K562 (cell line): ENCODE results near the gene STARD13. TPM values are rescaled to one million over a fixed set of nuclear protein-coding genes. Genes with fewer than 3 reads are reported as not detected.

Experiments
- ATAC-seq: fragments of 200-7000 bp; cut with Tn5 transposase; 3 replicates; pipeline ENCODE4 v1.9.1; 2020; ENCODE audit warnings: moderate library complexity
- BruUV-seq: library from RNA; stranded (reverse); fragments of 400-500 nt; replicated peaks from 2 replicates; lab custom pipeline; 2021; lab: Mats Ljungman, UMichigan
- CTCF ChIA-PET: fragments of 300-600 bp; formaldehyde crosslinking; extraction: SDS; loops from one replicate; lab custom pipeline; 2021; ENCODE audit warnings: low intra/inter-chr PET ratio; lab: Yijun Ruan, JAX
- POLR2A ChIA-PET: fragments of 300-600, 350-650 bp; sonication (Branson Sonifier 250); formaldehyde crosslinking; extraction: SDS; loops from one replicate; lab custom pipeline; 2021; ENCODE audit warnings: antibody characterized with exemption, inconsistent platforms; lab: Yijun Ruan, JAX
- DNase-seq, 4 experiments: peaks; one replicate each; pipeline versions ENCODE4 v3.0.0 to v3.0.0-alpha.2; 2011 to 2018; ENCODE audit warnings: low spot score in 3 of 4, mixed read lengths in 3 of 4; ENCODE audit errors: extremely low read depth in 1 of 4
- FAIRE-seq: peaks from 2 replicates; lab custom pipeline; 2011; peaks lifted over from hg19 to GRCh38; lab: Jason Lieb, UNC
- H2AFZ ChIP-seq: 2 replicates; pipeline ENCODE4 v1.6.0; 2011; ENCODE audit warnings: low read depth, low read length, control low read depth, inconsistent platforms
- H3K27ac ChIP-seq: fragments of 200-600 bp; 3 replicates; pipeline ENCODE4 v1.8.0; 2011; ENCODE audit warnings: low read depth, mild to moderate bottlenecking, control low read depth, inconsistent platforms, low read length, moderate library complexity, mixed read lengths; ENCODE audit errors: extremely low read depth
- H3K27me3 ChIP-seq, 2 experiments: fragments of 300-600 bp in 1 of 2; 2 replicates in 1 of 2; 3 replicates in 1 of 2; pipeline versions ENCODE4 v1.6.0 to v1.8.0; 2011; ENCODE audit warnings: inconsistent platforms in 2 of 2, low read length in 2 of 2, mild to moderate bottlenecking in 1 of 2, mixed read lengths in 1 of 2, moderate library complexity in 1 of 2; ENCODE audit not compliant: control insufficient read depth in 2 of 2, insufficient read depth in 2 of 2
- H3K36me3 ChIP-seq: fragments of 300-600 bp; 3 replicates; pipeline ENCODE4 v1.8.0; 2011; ENCODE audit warnings: mild to moderate bottlenecking, low read length, inconsistent platforms; ENCODE audit not compliant: control insufficient read depth, insufficient read depth
- H3K4me1 ChIP-seq, 2 experiments: fragments of 200-600 bp in 1 of 2; replicated peaks in 1 of 2; 2 replicates in 1 of 2; 3 replicates in 1 of 2; pipeline versions ENCODE4 v1.5.1 to v1.8.0; 2011; ENCODE audit warnings: inconsistent platforms in 2 of 2, low read length in 2 of 2, mild to moderate bottlenecking in 1 of 2, mixed read lengths in 1 of 2, moderate library complexity in 1 of 2; ENCODE audit not compliant: control insufficient read depth in 2 of 2, insufficient read depth in 2 of 2
- H3K4me2 ChIP-seq: 2 replicates; pipeline ENCODE4 v1.6.1; 2011; ENCODE audit warnings: low read length, control low read depth, inconsistent platforms, mixed read lengths; ENCODE audit not compliant: insufficient read depth
- H3K4me3 ChIP-seq: fragments of 200-600 bp; sonication (generic), shearing (Covaris generic); 2 replicates; pipeline ENCODE4 v1.5.1; 2016; ENCODE audit warnings: control low read depth, inconsistent platforms
- H3K79me2 ChIP-seq: fragments of 200-600 bp; 3 replicates; pipeline ENCODE4 v1.8.0; 2011; ENCODE audit warnings: low read length, inconsistent platforms; ENCODE audit not compliant: control insufficient read depth, insufficient read depth
- H3K9ac ChIP-seq, 2 experiments: 2 replicates each; pipeline versions ENCODE4 v1.6.0 to v1.6.1; 2011; ENCODE audit warnings: low read depth in 2 of 2, low read length in 2 of 2, control low read depth in 1 of 2, inconsistent platforms in 1 of 2, mild to moderate bottlenecking in 1 of 2, mixed read lengths in 1 of 2; ENCODE audit not compliant: insufficient read depth in 1 of 2
- H3K9me1 ChIP-seq: one replicate; pipeline ENCODE4 v1.6.0; 2011; ENCODE audit warnings: inconsistent platforms, mild to moderate bottlenecking, low read length, moderate library complexity; ENCODE audit not compliant: control insufficient read depth, insufficient read depth
- H3K9me3 ChIP-seq: replicated peaks from 2 replicates; pipeline ENCODE4 v1.5.1; 2011; ENCODE audit warnings: low read depth, low read length, inconsistent platforms; ENCODE audit not compliant: control insufficient read depth, insufficient read depth
- H4K20me1 ChIP-seq: replicated peaks from 2 replicates; pipeline ENCODE4 v1.6.1; 2011; ENCODE audit warnings: low read length, inconsistent platforms, mixed read lengths; ENCODE audit not compliant: control insufficient read depth, insufficient read depth
- KDM1A ChIP-seq, 2 experiments: fragments of 450-650 bp; IDR thresholded peaks; 2 replicates each; pipeline ENCODE4 v1.6.1; 2016; ENCODE audit warnings: mild to moderate bottlenecking in 2 of 2
- RBM15 ChIP-seq: fragments of 200-400 bp; formaldehyde crosslinking; IDR thresholded peaks from 2 replicates; pipeline ENCODE4 v1.6.1; 2018; ENCODE audit warnings: mild to moderate bottlenecking, low read length, moderate library complexity; ENCODE audit not compliant: insufficient read depth
- SPI1 ChIP-seq: IDR thresholded peaks from 2 replicates; pipeline ENCODE4 v1.6.1; 2011; ENCODE audit warnings: low read depth, low read length, control low read depth, borderline replicate concordance
- STAG1 ChIP-seq: sonication (generic); formaldehyde crosslinking; IDR thresholded peaks from 2 replicates; pipeline ENCODE4 v1.5.0; 2020; ENCODE audit warnings: missing genetic modification reagents, borderline replicate concordance
- WGBS: fragments of 100-300 bp; shearing (Covaris generic); methylation state at CpG from one replicate; pipeline ENCODE4 v1.1.6; 2016; ENCODE audit warnings: low coverage, mixed read lengths; ENCODE audit not compliant: insufficient coverage; ENCODE audit errors: missing lambda C conversion rate; 5-methylcytosine and 5-hydroxymethylcytosine counted together
- in situ Hi-C: fragments of 300-500 bp; cut with MboI; formaldehyde crosslinking; loops from 4 replicates; pipeline ENCODE4 v1.15.0; 2018; ENCODE audit warnings: inconsistent platforms, mixed read lengths
- intact Hi-C: fragments of 100-400 bp; cut with micrococcal nuclease; formaldehyde crosslinking; loops from 2 replicates; pipeline ENCODE4 v1.14.2; 2022
- polyA plus RNA-seq, 8 experiments: library from polyadenylated mRNA; depleted of rRNA in 4 of 8; stranded (reverse) in 5 of 8; unstranded in 3 of 8; fragments of >200 nt; fragmentation: Nextera tagmentation in 2 of 8; fragmentation: Illumina TruSeq in 1 of 8; extraction: Ambion mirVana in 2 of 8; extraction: Trizol in 1 of 8; gene quantifications; 2 replicates each; pipeline versions ENCODE4 v1.2.1 to v1.2.3, GENCODE V29; 2011 to 2014; ENCODE audit warnings: inconsistent platforms in 1 of 8, missing spikeins in 1 of 8
- total RNA-seq, 7 experiments: library from RNA; depleted of rRNA in 6 of 7; stranded (reverse); fragments of >200 nt in 6 of 7; fragmentation: Illumina TruSeq in 2 of 7; extraction: Trizol in 2 of 7; gene quantifications; 2 replicates each; pipeline versions ENCODE4 v1.2.1 to v1.2.3, GENCODE V29; 2011 to 2021; ENCODE audit warnings: low replicate concordance in 1 of 7
- TF ChIP-seq, protein P1 (sequence below): IDR thresholded peaks from 2 replicates; pipeline ENCODE4 v1.6.1; 2014; ENCODE audit warnings: antibody characterized with exemption

STARD13 gene
- total and polyA plus RNA-seq, 9 of the 15 experiments (the other 6 are each of a cell fraction or from before 2014, with no cell fraction given), result 0.11 TPM; not detected in 8

DNA sequence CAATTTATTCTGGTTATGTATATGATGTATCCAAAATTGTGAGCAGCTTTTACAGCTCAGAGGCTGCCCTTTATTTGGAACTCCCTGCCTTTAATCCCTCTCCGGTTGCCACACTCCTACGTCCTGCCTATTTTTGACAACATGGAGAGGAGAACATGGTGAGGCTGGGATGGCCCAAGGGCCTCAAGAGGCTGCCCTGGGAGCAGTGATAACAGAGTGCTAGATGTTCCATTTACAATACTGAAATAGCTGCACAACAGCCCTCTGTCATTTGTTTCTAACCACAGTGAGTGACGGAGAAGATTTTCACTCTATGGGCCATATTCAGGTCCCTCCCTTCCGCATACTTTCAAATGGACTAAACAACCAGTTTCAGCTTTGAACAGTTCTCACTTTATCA lies 33.4 kb downstream of the STARD13 start:
- Histone ChIP-seq H3K9ac (no peak overlapping the region), H3K4me3 (no peak overlapping the region), H3K9me1 (no peaks in the 10 kb centered on the region), H3K9me3 (no peaks in the 10 kb centered on the region), H3K27me3 (no peaks in the 10 kb centered on the region), H4K20me1 (no peaks in the 10 kb centered on the region), H3K36me3 (no peaks in the 10 kb centered on the region), H3K27ac (no peak overlapping the region), H3K4me1 (no peaks in the 10 kb centered on the region), H3K4me2 (no peak overlapping the region), H2AFZ (no peak overlapping the region), H3K79me2 (no peaks in the 10 kb centered on the region)
- no peak for TF ChIP-seq RBM15
- TF ChIP-seq, protein P1, sequence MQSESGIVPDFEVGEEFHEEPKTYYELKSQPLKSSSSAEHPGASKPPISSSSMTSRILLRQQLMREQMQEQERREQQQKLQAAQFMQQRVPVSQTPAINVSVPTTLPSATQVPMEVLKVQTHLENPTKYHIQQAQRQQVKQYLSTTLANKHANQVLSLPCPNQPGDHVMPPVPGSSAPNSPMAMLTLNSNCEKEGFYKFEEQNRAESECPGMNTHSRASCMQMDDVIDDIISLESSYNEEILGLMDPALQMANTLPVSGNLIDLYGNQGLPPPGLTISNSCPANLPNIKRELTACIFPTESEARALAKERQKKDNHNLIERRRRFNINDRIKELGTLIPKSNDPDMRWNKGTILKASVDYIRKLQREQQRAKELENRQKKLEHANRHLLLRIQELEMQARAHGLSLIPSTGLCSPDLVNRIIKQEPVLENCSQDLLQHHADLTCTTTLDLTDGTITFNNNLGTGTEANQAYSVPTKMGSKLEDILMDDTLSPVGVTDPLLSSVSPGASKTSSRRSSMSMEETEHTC, result no peak
- no peak for TF ChIP-seq STAG1 (CRISPR knock-in tag)
- ChIA-PET CTCF (no interaction called here), POLR2A (no interaction called here)
- intact Hi-C loops (no loop called here), in situ Hi-C loops (no loop called here)
- ATAC-seq, result no peak
- BruUV-seq, result no TSS peak
- 0% methylated on average over 4 of the region's 4 CpGs for WGBS
- no peak for DNase-seq
- no peak for FAIRE-seq

DNA sequence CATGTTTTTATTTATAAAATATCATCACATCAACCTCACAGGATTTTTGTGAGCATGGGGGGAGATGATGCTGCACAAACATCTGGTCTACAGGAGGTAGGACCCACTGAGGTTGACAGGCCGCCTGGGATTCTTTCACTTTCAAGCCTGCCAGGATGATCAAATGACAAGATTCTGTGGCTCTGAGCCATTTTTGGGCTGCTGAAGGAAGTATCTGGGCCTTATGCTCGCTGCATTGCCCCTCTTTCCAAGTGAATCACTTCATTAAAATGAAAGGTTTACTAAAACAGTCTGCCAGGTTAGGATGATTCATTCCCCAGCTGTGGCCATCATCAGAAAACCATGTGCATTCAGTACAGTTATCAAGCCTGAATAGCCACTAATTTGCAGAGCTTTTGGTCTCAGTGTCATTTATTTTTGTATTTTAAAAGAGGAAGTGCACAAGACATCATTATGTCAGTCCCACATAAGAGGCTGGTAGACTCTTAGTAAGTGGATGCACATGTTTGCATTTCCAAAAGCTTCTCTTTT lies 34.4 kb downstream of the STARD13 start:
- ATAC-seq (no peak), FAIRE-seq (no peak), DNase-seq (no peak)
- no peaks in the 10 kb centered on the region for H3K27me3 ChIP-seq
- TF ChIP-seq KDM1A (IDR thresholded peaks at IDR 0.05) (no peak), SPI1 (0 out of 2 replicates have a peak, but pooled peaks have one; percentile 24)
- H3K9me3 ChIP-seq, result no peaks in the 10 kb centered on the region
- no peak overlapping the region for H2AFZ ChIP-seq
- H4K20me1 ChIP-seq, result no peaks in the 10 kb centered on the region
- H3K4me2 ChIP-seq, result no peak overlapping the region
- intact Hi-C loops (no loop called here), in situ Hi-C loops (no loop called here)
- POLR2A ChIA-PET, result no interaction called here
- H3K27ac ChIP-seq, result no peak overlapping the region
- H3K9ac ChIP-seq, result no peak overlapping the region
- WGBS, result 0% methylated on average over 1 of the region's 2 CpGs
- H3K4me1 ChIP-seq, result no peaks in the 10 kb centered on the region
- H3K9me1 ChIP-seq, result no peaks in the 10 kb centered on the region
- H3K4me3 ChIP-seq, result no peak overlapping the region
- no peaks in the 10 kb centered on the region for H3K79me2 ChIP-seq
- no peaks in the 10 kb centered on the region for H3K36me3 ChIP-seq
- CTCF ChIA-PET, result no interaction called here
- BruUV-seq, result no TSS peak
